GM21786 (cell line): Measurements from ENCODE around the gene AMPH.

ENCODE experiments used
- ATAC-seq: cut with Tn5 transposase; IDR thresholded peaks from one replicate; pipeline ENCODE4 v1.9.1; 2021; ENCODE audit not compliant: unreplicated experiment

AMPH gene

GRCh38 chr7:38463277-38464225 lies 167.6 kb downstream of the AMPH start:
- peak; percentile 84 for ATAC-seq

DNA sequence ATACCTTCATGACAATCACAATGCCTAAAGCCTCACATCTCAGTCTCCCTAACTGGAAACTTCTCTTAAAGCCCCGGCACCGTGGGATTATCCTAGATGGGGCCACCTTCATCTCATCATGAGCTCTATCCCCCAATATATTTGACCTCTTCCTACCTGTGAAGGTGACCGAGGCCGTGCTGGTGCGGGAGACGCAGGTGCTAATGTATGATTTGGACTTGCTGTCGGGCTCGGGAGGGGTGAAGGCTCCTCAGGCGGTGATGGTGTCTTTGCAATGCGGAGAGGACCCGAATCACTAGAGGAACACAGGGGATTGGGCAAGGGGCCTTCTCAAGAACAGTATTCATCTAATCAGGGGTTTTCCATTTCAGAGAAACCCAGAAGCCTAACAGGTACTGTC lies 168.4 kb downstream of the AMPH start:
- ATAC-seq, result no peak

DNA sequence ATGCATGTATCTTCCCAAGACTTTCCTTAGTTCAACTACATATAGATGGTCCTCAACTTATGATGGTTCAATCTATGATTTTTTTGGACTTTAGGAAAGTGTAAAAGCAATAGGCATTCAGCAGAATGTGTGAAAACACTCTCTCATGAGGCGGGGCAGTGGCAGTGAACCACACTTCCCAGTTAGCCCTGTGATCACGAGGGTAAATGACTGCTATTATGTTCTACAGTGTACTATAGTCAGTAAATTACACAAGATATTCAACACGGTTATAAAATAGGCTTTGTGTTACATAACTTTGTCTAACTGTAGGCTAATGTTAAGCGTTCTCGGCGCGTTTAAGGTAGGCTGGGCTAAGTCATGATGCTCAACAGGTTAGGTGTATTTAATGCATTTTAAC lies 169.3 kb downstream of the AMPH start:
- ATAC-seq, result no peak

- no peak for ATAC-seq
Measured at GRCh38 chr7:38453826-38454225, 177.3 kb downstream of the AMPH start.

GRCh38 chr7:38453168-38453567 lies 178.0 kb downstream of the AMPH start:
- ATAC-seq, result no peak

DNA sequence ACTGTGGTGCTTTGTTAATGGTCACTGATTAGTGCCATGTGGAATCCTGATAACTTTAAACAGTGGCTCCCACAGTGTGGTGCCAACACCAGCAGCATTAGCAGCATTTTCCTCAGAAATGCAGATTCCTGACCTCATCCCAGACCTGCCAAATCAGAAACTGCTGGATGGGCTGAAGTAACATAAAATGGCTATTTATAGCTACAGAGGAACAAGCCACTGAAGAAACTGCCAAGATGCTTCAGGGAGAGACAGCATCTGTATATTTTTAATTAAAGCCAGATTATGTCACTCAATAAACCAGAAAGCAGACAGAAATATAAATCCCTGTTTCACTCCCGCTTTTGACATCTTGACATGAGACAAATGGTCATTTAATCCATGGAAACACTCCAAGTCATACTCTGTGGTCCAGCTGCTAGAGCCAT lies 178.5 kb downstream of the AMPH start:
- no peak for ATAC-seq

DNA sequence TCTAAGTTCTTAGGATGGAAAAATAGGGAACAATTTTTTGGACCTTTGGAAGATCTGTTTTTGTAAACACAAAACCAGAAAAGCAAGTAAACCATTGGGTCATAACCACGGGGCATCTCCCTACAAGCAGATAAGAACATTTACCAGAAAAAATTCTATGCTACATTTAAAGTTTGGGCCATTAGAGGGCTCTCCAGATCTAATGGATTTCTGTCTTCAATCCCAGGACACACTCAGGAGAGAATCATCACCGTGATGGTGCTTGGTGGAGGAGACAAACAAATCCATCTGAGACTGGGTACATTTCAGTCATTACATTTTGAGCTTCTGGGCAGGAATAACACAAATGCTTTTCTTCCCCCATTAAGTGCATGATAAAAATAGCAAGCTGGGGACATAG lies 179.3 kb downstream of the AMPH start:
- ATAC-seq, result no peak

DNA sequence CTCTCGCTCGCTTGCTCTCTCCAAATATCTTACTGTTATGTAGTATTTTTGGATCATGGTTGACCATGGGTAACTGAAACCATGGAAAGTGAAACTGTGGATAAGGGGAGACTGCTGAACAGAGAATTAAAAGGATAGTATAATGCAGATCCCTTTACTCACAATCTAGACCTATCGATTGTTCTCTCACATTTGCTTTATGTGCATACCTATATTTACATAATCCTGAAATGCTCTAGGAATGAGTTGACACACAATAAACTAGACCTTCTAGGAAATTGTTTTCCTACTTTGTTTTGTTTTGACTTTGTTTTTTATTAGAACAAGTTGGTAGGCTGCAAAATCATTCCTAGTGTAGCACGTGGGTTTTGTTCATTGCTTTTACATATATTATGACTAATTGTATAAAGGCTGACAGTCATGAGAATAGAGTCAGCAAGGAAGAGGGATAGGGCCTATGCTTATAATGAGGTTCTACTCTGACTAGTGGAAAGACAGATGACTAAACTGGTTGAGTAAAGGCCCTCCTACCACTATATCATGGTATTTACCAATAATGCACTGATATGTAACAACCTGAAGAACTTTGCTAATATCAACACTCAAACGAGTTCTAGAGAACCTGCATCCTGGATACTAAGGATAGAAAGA lies 182.5 kb downstream of the AMPH start:
- ATAC-seq, result no peak

DNA sequence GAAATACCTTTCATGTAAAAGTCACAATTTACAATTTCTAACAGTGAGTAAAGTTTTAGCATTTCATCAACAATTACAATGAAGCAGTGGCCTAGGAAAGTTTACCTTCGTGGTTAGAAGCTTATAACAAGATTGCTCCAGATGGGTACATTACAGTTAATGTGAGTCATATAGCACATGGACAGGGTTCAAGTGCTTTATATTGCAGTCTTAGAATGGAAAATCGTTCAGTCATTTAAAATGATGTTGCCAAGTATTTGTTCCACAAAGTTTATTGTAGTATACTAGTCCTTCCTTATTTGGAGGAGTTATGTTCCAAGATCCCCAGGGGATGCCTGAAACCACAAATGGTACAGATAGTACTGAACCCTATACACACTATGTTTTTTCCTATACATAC lies 183.1 kb downstream of the AMPH start:
- no peak for ATAC-seq

DNA sequence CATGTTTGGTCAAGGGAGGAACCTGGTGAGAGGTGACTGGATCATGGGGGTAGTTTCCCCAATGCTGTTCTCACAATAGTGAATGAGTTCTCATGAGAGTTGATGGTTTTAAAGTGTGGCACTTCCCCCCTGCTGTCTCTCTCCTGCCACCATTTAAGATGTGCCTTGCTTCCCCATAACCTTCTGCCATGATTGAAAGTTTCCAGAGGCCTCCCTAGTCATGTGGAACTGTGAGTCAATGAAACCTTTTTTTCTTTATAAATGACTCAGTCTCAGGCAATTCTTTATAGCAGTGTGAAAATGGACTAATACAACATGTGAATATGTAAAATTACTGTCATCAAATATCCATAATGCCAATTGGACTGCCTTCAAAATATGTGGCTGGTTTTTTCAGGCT lies 192.2 kb downstream of the AMPH start:
- ATAC-seq, result no peak

DNA sequence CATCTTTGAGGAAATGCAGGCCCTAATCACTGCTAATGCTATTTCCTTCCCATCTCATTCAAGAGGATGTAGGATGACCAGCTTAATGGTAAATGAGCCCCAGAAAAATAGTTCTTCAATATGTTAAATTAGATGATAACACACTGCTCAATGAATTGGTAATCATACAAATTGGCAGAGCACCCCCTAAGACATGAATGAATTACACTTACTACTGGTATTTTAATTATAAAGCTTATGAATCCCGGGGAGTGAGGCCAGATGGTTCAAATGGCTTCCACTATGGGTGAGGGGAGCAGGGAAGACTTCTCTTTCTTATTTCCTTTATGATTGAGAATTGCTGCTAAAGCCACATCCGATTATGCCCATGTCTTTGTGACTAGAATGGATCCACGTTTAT lies 198.5 kb downstream of the AMPH start:
- no peak for ATAC-seq

DNA sequence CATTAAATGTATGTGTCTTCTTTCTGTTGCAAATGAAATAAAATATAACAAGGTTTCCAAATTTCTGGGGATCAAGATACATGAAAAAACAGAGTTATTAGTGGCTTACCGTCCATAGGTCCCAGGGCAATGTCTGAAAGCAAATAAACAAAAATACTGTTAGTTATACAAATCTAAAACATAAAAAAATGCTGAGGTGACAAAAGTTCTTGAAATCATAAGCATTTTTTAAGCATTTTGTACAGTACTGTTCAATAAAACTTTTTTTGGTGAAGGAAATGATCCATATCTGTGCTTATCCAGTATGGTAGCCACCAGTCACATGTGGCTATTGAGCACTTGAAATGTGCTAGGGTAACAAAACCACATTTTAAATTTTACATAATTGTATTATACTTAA lies 199.1 kb downstream of the AMPH start:
- no peak for ATAC-seq

GRCh38 chr7:38429057-38429456 lies 202.1 kb downstream of the AMPH start:
- ATAC-seq, result no peak

GRCh38 chr7:38428041-38428440 lies 203.1 kb downstream of the AMPH start:
- ATAC-seq, result no peak

DNA sequence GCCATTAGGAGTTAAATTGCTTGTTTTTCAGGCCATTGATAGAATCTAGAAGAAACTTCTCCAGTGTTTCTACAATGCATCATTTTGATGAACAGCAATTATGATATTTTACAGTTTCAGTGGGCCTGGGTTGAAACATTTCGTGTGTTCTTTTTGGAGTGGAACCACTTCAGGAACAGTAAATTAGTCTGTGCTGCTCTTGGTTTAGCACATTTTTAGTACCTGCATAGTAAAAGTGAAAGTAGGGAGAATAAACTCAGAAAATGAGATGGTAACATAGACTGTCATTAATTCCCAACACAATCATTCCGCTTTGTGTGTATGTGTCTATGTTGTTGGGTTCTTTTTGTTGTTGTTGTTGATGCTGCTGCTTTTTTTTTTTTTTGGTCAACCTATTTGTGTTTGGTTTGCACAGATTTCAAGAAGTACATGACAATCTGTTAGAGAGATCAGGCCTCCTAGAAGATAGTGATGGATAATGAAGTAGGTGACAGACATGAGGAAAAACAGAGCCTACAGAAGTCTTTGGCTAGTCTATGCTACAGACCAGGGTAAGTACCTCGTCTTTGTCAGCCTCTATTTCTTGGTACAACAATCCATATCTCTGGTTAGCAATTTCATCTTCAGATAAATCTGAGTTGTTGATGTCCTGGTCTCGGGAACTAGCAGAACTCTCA lies 203.8 kb downstream of the AMPH start:
- no peak for ATAC-seq

- ATAC-seq, result no peak
Measured at GRCh38 chr7:38425509-38425908, 205.7 kb downstream of the AMPH start.

GRCh38 chr7:38424750-38425463 lies 206.3 kb downstream of the AMPH start:
- ATAC-seq, result no peak

DNA sequence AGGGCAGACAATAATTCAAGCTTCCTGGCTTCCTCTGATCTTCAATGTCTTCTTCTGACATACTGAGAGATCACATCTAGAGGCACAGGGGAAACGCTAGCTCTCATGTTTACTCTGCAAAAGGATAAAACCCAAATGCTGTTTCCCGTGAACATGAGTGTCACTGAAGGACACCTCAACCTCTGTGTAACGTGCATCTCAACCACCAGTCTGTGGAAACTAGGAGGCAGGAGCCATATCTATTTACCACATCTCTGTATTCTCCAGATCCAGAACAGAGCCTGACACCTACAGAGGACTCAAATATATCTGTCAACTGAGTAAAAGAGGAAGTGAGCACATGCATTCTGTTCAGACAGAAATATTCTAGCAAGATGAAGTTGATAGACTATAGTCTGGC lies 217.4 kb downstream of the AMPH start:
- peak; percentile 71 for ATAC-seq

DNA sequence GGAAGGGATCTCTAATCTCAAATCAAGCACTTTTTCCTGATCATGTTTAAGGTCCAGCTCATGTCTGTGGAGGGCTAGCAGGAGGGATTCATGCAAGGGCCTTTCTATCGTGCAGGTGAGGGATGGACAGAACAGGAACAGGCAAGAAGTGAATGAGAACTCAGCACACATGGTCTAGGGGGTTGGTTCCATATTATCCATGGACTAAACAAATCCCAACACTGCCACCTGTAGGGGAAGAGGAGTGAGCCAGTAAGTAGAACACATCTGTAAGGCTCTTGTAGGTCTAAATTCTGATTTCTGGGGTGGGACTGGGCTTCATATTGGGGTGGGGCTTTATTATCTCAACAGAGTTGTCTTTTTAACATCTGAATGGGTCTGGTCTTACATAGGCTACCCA lies 219.8 kb downstream of the AMPH start:
- no peak for ATAC-seq

DNA sequence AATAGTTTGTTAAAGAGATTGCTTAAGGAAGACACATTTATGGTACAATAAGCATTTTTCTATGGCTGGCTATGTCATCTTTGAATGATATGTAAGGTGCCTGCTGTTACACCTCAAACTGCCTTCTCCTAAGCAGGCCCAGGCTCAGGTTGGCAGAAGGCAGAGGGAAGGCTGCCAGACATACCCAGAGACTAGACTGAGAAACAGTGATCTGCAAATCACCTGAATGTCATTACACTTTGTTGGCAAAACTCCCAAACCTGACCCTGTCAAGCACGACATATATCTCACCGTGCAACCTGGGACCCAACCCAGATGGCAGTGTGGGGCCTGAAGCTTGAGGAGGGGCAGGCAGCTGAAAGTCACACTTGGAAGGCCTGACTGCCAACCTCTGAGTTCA lies 221.1 kb downstream of the AMPH start:
- ATAC-seq, result no peak

- ATAC-seq, result no peak
Measured at GRCh38 chr7:38409531-38409930, 221.6 kb downstream of the AMPH start.
